GM12801 (cell line): Measurements from ENCODE around the gene DLEU7.

Experiments
- TF ChIP-seq, protein P1 (sequence below): IDR thresholded peaks from one replicate; pipeline ENCODE4 v1.5.1; 2011; ENCODE audit warnings: control low read depth; ENCODE audit not compliant: insufficient read length; ENCODE audit errors: extremely low read depth

DLEU7 gene

DNA sequence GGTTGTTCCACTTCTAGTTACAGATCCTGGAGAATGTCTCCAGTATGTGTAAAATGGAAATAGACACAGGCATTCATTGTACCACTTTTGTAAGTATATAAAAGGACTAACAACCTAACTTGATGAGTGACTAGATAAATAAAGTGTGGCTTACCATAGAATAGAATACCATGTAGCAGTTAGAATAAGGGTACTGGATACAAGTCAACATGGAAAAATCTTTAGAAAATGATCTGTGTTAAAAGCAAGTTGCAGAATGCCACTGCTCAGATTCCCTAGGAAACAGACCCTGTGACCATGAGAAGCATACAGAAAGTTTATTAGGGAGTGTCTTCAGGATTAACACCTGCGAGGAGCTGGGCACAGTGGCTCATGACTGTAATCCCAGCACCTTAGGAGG, 40.2 kb upstream of the DLEU7 start:
- TF ChIP-seq, protein P1, sequence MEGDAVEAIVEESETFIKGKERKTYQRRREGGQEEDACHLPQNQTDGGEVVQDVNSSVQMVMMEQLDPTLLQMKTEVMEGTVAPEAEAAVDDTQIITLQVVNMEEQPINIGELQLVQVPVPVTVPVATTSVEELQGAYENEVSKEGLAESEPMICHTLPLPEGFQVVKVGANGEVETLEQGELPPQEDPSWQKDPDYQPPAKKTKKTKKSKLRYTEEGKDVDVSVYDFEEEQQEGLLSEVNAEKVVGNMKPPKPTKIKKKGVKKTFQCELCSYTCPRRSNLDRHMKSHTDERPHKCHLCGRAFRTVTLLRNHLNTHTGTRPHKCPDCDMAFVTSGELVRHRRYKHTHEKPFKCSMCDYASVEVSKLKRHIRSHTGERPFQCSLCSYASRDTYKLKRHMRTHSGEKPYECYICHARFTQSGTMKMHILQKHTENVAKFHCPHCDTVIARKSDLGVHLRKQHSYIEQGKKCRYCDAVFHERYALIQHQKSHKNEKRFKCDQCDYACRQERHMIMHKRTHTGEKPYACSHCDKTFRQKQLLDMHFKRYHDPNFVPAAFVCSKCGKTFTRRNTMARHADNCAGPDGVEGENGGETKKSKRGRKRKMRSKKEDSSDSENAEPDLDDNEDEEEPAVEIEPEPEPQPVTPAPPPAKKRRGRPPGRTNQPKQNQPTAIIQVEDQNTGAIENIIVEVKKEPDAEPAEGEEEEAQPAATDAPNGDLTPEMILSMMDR: no peak

DNA sequence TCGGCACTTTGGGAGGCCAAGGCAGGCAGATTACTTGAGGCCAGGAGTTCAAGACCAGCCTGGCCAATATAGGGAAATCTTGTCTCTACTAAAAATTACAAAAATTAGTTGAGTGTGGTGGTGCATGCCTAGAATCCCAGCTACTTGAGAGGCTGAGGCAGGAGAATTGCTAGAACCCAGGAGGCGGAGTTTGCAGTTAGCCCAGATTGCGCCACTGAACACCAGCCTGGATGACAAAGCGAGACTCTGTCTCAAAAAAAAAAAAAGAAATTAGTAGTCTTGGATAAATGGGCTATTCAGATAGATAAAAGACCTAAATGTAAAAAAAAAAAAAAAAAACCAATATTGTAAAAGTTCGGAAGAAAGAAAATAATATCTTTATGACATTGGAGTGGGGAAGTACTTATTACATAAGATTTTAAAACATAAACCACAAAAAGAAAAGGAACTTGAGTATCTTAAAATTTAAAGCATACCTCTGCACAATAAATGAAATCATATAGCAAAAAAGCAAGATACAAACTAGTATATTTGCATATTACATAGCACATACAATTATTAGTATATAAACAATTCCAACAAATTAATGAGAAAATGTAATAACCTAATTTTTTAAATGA, 39.4 kb upstream of the DLEU7 start:
- TF ChIP-seq, protein P1: no peak

DNA sequence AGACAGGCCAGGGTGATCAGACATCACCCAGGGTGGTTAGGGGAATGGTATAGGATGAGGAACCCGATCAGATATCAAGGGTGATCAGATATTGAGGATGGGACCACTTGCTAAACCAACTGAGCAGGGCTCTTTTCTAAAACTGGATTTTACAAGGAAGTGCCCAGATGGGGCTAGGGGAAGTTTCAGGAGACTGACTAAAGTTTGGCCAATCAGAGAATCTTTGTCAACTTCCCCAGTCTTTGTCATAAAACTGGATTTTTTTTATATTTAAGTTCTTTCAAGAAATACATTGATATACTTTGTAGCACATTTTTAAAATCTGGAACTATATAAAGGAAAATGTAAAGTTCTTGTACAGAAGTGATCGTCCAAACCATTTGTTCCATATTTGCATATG, 30.5 kb upstream of the DLEU7 start:
- TF ChIP-seq, protein P1: no peak

DNA sequence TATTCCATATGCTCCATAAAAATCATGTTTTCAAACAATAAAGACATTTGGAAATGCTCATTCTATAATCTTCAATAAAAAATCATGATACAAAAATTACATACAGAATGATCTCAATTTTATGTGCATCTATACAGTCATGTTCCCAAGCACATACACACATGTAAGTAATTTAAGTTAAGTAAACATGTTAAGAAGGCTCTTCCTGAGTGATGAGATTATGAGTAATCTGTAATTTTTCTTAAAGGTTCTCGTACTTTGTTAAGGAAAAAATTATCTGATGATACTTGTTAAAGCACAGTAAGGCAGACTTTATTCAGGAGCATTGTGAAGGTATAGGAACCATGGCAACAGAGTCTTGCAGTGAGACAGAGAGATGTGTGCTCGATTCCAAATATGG, 30.0 kb upstream of the DLEU7 start:
- TF ChIP-seq, protein P1: no peak

DNA sequence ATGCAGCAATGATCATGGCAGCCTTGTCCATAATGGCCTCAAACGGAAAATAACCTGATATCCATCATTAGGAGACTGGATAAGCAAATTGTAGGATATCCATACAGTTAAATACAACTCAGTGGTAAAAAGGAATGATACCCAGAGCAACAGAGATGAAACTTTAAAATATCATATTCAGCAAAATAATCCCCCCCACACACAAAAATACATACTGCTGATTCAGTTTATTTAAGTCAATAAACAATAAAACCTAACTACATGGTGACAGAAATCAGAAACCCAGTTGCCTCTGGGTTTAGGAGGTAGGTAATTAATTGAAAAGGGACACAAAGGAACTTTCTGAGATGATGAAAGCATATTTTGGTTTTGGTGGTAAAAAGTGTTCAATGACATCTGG, 27.9 kb upstream of the DLEU7 start:
- TF ChIP-seq, protein P1: no peak

DNA sequence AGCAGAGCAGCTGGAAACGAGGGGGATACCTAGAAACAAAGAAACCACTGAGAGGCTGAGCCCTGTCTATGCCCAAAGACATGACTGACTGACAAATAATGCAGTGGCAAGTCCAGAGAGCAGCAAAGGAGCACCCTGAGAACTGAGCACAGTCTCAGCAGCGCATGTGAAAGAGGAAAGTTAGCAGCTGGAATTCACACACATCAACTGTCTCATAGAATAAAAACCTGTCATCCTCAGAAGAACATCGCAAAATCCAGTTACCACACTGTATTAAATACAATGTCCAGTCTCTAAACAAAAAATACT, 24.1 kb upstream of the DLEU7 start:
- TF ChIP-seq, protein P1: no peak

DNA sequence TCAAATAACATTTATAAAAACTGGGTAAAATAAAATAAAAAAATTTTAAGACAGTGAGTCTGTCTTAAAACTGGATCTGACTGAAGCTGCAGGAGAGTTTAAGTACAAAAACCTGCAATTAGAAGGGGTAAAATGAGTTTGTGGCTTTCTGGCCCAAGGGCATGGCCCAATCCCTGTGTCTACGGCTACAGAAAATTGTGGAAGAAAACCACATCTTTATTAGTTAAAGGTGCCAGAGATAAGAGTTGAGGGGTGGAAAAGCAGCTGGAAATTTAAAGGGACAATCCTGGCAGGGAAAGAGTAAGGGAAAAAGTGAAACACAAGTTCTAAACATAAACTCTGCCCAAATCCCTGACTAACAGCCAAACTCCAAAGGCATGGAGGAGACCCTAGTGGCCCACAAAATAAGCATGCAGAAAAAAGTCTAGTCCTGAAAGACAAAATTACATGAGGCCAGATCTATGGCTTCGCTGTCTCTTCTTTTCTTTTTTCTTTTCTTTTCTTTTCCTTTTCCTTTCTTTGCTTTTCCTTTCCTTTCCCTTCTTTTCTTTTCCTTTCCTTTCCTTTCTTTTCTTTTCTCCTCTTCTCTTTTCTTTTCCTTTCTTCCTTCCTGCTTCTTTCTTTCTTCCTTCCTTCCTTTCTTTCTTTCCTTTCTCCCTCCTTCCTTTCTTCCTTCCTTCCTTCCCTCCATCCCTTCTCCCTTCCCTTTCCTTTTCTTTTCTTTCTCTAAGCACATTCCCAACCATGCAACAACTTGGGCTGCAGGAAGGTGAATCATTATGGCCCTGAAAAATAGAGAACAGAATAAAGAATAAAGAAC, 23.5 kb upstream of the DLEU7 start:
- TF ChIP-seq, protein P1: no peak
